ENCODE results near the gene INTS2.
A peak's percentile ranks its signal among the peaks of the same experiment; 100 is the strongest.
"Not testable (repeated sequence)": the region's sequence is repeated elsewhere in the genome, so short reads cannot be mapped to it uniquely, and the experiment has no call there.

The INTS2 gene

GRCh38 chr17:61848247-61848646 is 79.5 kb downstream of the INTS2 start:
- DNase-seq (ENCODE audit: low read depth in 2 of 2): no peak

DNA sequence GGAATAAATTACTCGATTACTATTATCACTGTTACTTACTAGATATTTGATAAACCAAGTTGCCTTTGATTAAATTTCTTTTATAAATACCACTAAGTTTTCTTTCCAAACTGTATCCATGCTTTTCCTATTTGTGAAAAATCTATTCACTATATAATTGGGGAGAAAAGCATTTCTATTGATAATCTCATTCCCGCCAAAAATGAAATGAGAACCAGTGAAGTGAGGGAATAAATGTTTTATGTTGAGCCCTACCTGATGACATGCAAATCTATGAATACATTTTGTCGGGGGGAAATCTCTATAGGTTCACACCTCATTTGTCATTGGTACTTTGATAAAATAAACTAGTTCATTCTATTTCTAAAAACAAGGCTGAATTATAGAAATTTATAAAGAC is 80.1 kb downstream of the INTS2 start:
- no peak for DNase-seq (ENCODE audit: low read depth in 2 of 2)

DNA sequence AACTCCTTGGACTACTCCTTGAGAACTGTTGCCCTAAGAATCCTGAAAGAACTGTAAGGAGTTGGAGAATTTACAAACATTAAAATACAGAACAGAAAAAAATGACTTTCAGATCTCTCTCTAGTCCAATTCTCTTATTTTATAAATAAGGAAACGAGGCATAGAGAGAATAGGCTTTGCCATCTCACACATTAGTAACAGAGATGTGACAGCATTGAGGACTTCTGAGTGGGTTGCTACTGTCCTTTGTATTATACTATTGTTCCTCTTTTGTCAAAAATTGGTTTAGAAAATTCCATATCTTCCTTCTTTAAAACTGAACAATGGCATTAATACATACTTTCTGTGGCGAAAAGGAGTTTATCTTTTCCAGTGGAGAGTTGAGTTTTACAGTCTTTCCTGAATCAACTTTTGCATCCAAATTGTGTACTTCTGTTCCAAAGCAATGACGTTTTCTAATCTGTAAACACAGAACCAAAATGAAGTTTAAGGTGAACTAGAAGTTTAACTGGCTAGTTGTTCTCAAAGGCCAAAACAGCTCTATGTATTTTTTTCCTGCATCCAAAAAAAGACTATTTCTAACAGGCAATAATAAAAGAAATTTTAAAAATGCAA is 80.9 kb downstream of the INTS2 start:
- DNase-seq (ENCODE audit: low read depth in 2 of 2): no peak

DNA sequence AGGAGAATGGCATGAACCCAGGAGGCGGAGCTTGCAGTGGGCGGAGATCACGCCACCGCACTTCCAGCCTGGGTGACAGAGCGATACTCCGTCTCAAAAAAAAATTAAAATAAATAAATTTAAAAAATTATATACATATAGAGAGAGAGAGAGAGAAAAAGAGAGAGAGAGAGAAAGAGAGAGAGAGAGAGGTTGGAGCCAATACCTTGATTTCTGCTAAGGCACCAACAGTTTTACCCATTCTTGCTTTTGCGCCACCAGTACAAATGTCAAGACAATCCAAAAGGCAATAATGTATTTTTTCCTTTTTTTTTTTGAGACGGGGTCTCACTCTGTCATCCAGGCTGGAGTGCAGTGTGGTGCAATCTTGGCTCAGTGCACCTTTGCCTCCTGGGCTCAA is 81.7 kb downstream of the INTS2 start:
- no peak for DNase-seq (ENCODE audit: low read depth in 2 of 2)

GRCh38 chr17:61843435-61843834 is 84.3 kb downstream of the INTS2 start:
- no peak for DNase-seq (ENCODE audit: low read depth in 2 of 2)

DNA sequence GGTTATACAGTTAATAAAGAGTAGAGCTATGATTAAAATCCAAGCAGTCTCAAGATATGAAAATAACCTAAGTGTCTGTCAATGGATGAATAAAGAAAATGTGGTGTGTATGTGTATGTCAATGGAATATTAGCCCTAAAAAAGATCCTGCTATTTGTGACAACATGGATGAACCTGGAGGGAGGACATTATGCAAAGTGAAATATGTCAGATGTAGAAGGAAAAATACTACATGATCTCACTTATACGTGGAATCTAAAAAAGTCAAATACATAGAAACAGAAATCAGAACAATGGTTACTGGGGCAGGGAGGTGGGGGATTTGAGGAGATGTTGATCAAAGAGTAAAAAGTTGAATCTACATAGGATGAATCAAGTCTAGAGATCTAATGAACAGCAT is 84.9 kb downstream of the INTS2 start:
- no peak for DNase-seq (ENCODE audit: low read depth in 2 of 2)

GRCh38 chr17:61839300-61839786 is 88.4 kb downstream of the INTS2 start:
- DNase-seq (ENCODE audit: low read depth in 2 of 2): no peak

GRCh38 chr17:61837175-61838051 is 90.4 kb downstream of the INTS2 start:
- peak in 1 of 2 experiments; percentile 31 for DNase-seq (ENCODE audit: low read depth in 2 of 2)

DNA sequence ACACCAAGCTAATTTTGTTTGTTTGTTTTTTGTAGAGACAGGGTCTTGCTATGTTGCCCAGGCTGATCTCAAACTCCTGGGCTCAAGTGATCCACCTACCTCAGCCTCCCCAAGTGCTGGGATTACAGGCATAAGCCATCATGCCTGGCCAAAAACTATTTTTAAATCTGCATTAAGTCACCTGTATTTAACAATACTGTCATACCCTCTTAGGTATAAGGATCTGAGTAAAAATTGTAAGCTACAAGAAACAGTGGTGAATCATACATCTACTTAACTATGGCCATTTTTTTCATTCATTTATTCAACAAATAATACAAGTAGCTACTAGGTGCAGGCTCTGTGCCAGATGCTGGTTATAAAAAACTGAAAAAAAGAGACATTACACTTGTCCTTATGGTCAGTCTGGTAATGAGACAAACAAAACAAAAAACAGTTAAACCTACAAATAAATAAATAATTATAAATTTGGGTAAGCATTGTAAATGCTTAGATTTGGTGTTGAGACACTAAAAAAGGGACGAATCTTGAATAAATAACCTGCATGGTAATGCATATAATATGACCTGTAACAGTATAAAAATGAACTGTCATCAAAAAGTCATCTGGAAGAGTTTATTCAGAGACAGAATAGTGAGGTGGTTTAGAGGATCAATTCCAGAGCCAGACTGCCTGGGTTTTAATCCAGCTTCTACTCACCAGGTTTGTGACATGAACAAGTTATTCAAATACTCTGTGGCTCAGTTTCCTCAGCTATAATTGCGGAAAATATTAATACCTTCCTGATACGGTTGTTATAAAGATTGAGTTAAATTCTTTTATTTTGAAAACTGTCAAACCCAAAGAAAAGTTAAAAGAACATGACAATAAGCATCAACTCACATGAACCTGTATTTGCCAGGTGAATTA is 91.3 kb downstream of the INTS2 start:
- no peak for DNase-seq (ENCODE audit: low read depth in 2 of 2)

GRCh38 chr17:61835606-61836005 is 92.2 kb downstream of the INTS2 start:
- DNase-seq (ENCODE audit: low read depth in 2 of 2): no peak

DNA sequence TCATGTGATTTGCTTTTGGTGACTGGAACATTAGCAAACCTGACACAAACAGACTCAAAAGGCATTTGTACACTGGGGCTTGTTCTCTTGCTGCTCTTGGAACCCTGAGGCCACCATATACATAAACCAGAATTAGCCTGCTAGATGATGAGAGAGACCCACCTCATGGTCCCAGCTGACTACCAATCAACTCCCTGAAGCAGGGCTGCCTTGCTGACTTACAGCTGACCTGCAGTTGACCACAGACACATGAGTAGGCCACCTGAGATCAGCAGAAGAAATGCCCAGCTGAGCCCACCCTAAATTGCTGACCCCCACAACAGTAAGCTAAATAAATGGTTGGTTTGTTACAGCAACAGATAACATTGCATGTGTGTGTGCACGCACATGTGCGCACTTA is 93.2 kb downstream of the INTS2 start:
- no peak for DNase-seq (ENCODE audit: low read depth in 2 of 2)

DNA sequence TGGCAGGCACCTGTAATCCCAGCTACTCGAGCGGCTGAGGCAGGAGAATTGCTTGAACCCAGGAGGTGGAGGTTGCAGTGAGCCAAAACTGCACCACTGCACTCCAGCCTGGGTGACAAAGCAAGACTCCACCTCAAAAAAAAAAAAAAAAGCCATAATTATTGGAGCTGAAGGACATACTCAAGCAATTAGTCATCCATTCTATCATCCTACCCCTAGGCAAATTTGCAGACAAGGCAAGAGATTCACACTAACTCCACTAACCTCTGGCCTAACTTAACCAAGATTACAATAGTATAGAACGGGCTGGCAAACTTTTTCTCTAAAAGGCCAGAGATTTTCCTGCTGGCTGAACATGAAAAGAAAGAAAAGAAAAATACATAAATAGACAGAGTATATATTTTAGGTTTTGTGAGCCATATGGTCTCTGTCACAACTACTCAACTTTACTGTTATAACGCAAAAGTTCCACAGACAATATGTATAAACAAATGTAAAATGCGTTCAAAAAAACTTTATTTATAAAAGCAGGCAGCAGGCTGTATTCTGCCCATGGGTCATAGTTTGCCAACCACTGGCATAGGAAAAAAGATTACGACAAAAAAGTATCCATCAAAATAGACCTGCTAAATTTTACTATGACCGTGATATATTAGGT is 94.1 kb downstream of the INTS2 start:
- DNase-seq (ENCODE audit: low read depth in 2 of 2): peak in 1 of 2 experiments; percentile 36

DNA sequence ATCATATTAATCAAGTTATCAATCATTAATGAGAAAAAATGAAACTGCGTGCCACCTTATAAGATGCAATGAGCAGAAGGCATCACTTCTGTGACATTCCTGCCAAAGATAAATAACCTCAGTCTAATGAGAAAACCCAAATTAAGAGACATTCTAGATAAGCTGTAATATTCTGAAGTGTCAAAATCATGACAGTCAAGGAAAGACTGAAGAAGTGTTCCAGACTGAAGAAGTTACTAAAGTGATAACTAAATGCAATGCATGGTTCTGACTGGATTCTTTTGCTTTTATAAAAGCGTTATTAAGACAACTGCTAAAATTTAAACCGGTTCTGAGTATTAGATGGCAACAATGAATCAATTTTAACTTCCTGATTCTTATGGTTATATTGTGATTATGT is 95.3 kb downstream of the INTS2 start:
- DNase-seq (ENCODE audit: low read depth in 2 of 2): no peak

DNA sequence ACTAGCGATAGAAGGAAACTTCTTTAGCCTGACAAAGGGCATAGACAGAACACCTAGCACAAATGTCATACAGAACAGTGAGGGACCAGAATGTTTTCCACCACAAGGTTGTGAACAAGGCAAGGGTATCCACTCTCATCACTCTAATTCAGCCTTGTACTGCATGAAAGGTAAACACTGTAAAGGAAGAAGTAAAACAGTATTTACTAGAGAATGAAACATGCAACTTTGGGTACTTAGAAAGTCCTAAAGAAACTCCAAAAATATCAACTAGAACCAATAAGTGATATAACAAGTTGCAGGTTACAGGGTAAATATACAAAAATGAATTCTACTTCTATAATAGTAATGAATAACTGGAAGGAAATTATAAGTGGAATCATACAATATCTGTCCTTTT is 96.7 kb downstream of the INTS2 start:
- no peak for DNase-seq (ENCODE audit: low read depth in 2 of 2)

DNA sequence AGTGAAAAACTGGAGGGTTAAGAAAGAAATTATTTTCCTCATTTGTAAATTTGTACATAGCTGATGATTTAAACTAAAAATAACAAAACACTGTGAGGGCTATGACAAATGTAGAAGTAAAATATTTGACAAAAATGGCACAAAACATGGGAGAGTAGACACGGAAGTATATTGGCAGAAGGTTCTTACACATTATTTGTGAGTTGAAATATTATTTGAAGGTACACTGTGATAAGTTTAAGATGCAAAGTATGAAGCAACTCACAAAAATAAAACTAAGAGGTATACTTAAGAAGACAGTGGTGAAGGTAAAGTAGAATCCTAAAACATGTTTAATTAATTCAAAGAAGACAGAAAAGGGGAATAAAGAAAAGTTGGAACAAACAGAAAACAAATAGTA is 99.1 kb downstream of the INTS2 start:
- DNase-seq (ENCODE audit: low read depth in 2 of 2): no peak

DNA sequence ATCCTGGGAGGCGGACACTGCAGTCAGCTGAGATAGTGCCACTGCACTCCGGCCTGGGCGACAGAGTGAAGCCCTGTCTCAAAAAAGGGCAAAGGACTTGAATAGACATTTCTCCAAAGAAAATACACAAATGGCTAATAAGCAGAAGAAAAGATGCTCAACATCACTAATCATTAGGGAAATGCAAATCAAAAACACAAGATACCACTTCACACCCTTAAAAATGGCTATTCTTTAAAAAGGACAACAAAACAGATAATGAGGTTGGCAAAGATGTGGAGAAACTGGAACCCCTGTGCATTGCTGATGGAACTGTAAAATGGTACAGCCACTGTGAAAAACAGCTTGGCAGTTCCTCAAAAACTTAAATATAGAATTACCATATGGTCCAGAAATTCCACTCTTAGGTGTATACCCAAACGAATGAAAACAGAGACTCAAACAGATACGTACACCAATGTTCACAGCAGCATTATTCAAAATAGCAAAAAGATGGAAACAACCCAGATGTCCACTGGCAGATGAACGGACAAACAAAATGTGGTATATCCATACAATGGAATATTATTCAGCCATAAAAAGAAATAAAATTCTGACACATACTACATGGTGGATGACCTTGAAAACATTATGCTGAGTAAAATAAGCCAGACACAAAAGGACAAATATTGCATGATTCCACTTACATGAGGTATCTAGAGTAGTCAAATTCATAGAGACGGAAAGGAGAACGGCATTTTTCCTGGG is 100.0 kb downstream of the INTS2 start:
- DNase-seq (ENCODE audit: low read depth in 2 of 2): no peak

- DNase-seq (ENCODE audit: low read depth in 2 of 2): not testable (repeated sequence)
Measured at GRCh38 chr17:61826866-61827265, 100.9 kb downstream of the INTS2 start.

GRCh38 chr17:61826198-61826597 is 101.6 kb downstream of the INTS2 start:
- DNase-seq (ENCODE audit: low read depth in 2 of 2): not testable (repeated sequence)

DNA sequence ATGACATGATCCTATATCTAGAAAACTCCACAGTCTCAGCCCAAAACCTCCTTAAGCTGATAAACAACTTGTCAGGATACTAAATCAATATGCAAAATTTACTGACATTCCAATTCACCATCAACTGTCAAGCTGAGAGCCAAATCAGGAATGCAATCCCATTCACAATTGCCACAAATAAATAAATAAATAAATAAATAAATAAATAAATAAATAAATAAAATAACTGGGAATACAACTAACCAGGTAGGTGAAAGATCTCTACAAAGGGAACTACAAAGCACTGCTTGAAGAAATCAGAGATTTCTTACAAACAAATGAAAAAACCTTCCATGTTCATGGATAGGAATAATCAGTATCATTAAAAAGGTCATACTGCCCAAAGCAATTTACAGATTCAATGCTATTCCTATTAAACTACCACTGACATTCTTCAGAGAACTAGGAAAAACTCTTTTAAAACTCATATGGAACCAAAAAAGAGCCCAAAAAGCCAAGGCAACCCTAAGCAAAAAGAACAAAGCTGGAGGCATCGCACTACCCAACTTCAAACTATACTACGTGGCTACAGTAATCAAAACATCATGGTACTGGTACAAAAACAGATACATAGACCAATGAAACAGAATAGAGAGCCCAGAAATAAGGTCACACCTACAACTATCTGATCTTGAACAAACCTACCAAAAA is 102.2 kb downstream of the INTS2 start:
- no peak for DNase-seq (ENCODE audit: low read depth in 2 of 2)
